Endodermal cell (in vitro differentiated cells): Measurements from ENCODE around the gene UBA52. TPM values are rescaled to one million over a fixed set of nuclear protein-coding genes. Genes with fewer than 3 reads are reported as not detected.

ENCODE experiments used
- DNase-seq: peaks from one replicate; pipeline ENCODE4 v3.0.0-alpha.2; 2017
- H3K27ac ChIP-seq: 2 replicates; pipeline ENCODE4 v1.5.1; 2013; ENCODE audit warnings: mild to moderate bottlenecking, low read depth, low read length, moderate library complexity
- H3K27me3 ChIP-seq: 2 replicates; pipeline ENCODE4 v1.6.1; 2013; ENCODE audit warnings: mild to moderate bottlenecking, low read length, moderate library complexity; ENCODE audit not compliant: insufficient read depth, control insufficient read depth, poor library complexity, severe bottlenecking
- H3K36me3 ChIP-seq: 2 replicates; pipeline ENCODE4 v1.7.0; 2013; ENCODE audit warnings: mild to moderate bottlenecking, low read length, moderate library complexity; ENCODE audit not compliant: control insufficient read depth, insufficient read depth
- H3K4me1 ChIP-seq: one replicate; pipeline ENCODE4 v1.7.0; 2013; ENCODE audit warnings: low read length; ENCODE audit not compliant: control insufficient read depth, insufficient read depth
- H3K4me3 ChIP-seq: 2 replicates; pipeline ENCODE4 v1.5.1; 2013; ENCODE audit warnings: mild to moderate bottlenecking, low read length, moderate library complexity
- H3K9ac ChIP-seq: 2 replicates; pipeline ENCODE4 v1.6.1; 2013; ENCODE audit warnings: mild to moderate bottlenecking, low read length, moderate library complexity; ENCODE audit not compliant: poor library complexity, severe bottlenecking; ENCODE audit errors: extremely low read depth
- H3K9me3 ChIP-seq: 2 replicates; pipeline ENCODE4 v1.6.1; 2013; ENCODE audit warnings: mild to moderate bottlenecking, low read length, moderate library complexity; ENCODE audit not compliant: control insufficient read depth
- H3K27ac Mint-ChIP-seq: 2 replicates; pipeline ENCODE4 v1.8.0; 2020; ENCODE audit warnings: mixed read lengths
- H3K27me3 Mint-ChIP-seq: 2 replicates; pipeline ENCODE4 v1.8.0; 2021; ENCODE audit warnings: mild to moderate bottlenecking, mixed read lengths; ENCODE audit not compliant: insufficient read depth
- H3K36me3 Mint-ChIP-seq: 2 replicates; pipeline ENCODE4 v1.8.0; 2020; ENCODE audit warnings: low read depth, mixed read lengths
- H3K4me1 Mint-ChIP-seq: 2 replicates; pipeline ENCODE4 v1.8.0; 2020; ENCODE audit warnings: mixed read lengths
- H3K4me3 Mint-ChIP-seq: 2 replicates; pipeline ENCODE4 v1.8.0; 2020; ENCODE audit warnings: mild to moderate bottlenecking, moderate library complexity, mixed read lengths
- H3K9me3 Mint-ChIP-seq: 2 replicates; pipeline ENCODE4 v1.8.0; 2020; ENCODE audit warnings: mild to moderate bottlenecking, mixed read lengths
- WGBS, 2 experiments: methylation state at CpG; one replicate each; pipeline versions ENCODE4 v1.1.5 to v1.1.7; 2013; ENCODE audit warnings: missing lambda C conversion rate in 2 of 2, mixed read lengths in 1 of 2; ENCODE audit not compliant: insufficient coverage in 1 of 2, insufficient read length in 1 of 2; 5-methylcytosine and 5-hydroxymethylcytosine counted together
- total RNA-seq, 2 donors: library from RNA; stranded (reverse); fragmentation: NEBNext Ultra II Directional in 1 of 2; extraction: Animal tissue kit (Norgen Biotek cat#: 25700) in 1 of 2; gene quantifications; 2 replicates in 1 of 2; 3 replicates in 1 of 2; pipeline ENCODE4 v1.2.1, GENCODE V29; 2021
- TF ChIP-seq, protein P1 (sequence below): fragments of 200-600 bp; sonication (generic); conservative IDR thresholded peaks from 2 replicates; pipeline ENCODE4 v1.5.0; 2021; ENCODE audit warnings: antibody characterized with exemption, mild to moderate bottlenecking

UBA52 gene
- total RNA-seq, 2 donors from 2014 or later: 1,143 to 1,222 TPM

GRCh38 chr19:18611327-18612050, 39.8 kb downstream of the UBA52 start:
- no peaks in the 10 kb centered on the region for H3K9me3 Mint-ChIP-seq
- peaks cover 94% of the 10 kb centered on the region for H3K27me3 ChIP-seq
- H3K27me3 Mint-ChIP-seq: peaks cover 92% of the 10 kb centered on the region
- H3K9ac ChIP-seq: no peak overlapping the region
- 2 to 4% methylated on average over 17 to 59 of the region's 62 CpGs for WGBS, 2 experiments
- H3K4me3 ChIP-seq: peak overlapping the region; percentile 59
- H3K27ac ChIP-seq: no peak overlapping the region
- H3K4me1 ChIP-seq: peaks cover 6% of the 10 kb centered on the region
- DNase-seq: peak; percentile 85
- no peaks in the 10 kb centered on the region for H3K36me3 ChIP-seq
- H3K4me1 Mint-ChIP-seq: peaks cover 18% of the 10 kb centered on the region
- H3K27ac Mint-ChIP-seq: no peak overlapping the region
- no peaks in the 10 kb centered on the region for H3K36me3 Mint-ChIP-seq
- peak overlapping the region; percentile 52 for H3K4me3 Mint-ChIP-seq
- TF ChIP-seq, protein P1, sequence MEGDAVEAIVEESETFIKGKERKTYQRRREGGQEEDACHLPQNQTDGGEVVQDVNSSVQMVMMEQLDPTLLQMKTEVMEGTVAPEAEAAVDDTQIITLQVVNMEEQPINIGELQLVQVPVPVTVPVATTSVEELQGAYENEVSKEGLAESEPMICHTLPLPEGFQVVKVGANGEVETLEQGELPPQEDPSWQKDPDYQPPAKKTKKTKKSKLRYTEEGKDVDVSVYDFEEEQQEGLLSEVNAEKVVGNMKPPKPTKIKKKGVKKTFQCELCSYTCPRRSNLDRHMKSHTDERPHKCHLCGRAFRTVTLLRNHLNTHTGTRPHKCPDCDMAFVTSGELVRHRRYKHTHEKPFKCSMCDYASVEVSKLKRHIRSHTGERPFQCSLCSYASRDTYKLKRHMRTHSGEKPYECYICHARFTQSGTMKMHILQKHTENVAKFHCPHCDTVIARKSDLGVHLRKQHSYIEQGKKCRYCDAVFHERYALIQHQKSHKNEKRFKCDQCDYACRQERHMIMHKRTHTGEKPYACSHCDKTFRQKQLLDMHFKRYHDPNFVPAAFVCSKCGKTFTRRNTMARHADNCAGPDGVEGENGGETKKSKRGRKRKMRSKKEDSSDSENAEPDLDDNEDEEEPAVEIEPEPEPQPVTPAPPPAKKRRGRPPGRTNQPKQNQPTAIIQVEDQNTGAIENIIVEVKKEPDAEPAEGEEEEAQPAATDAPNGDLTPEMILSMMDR: peak; percentile 25
- H3K9me3 ChIP-seq: no peaks in the 10 kb centered on the region

- Histone ChIP-seq H3K27ac (no peak overlapping the region), H3K4me1 (peaks cover 6% of the 10 kb centered on the region), H3K9me3 (no peaks in the 10 kb centered on the region), H3K36me3 (no peaks in the 10 kb centered on the region), H3K9ac (no peak overlapping the region), H3K4me3 (peak overlapping the region; percentile 58), H3K27me3 (peaks cover 89% of the 10 kb centered on the region)
- 2 to 5% methylated on average over 7 to 30 of the region's 30 CpGs for WGBS, 2 experiments
- Mint-ChIP-seq H3K27me3 (peaks cover 93% of the 10 kb centered on the region), H3K4me3 (peak overlapping the region; percentile 52), H3K36me3 (no peaks in the 10 kb centered on the region), H3K4me1 (peaks cover 18% of the 10 kb centered on the region), H3K9me3 (no peaks in the 10 kb centered on the region), H3K27ac (no peak overlapping the region)
- TF ChIP-seq, protein P1: no peak
- DNase-seq: no peak
These were observed 40.6 kb downstream of the UBA52 start for GRCh38 chr19:18612051-18612771.

GRCh38 chr19:18612772-18613588, 41.3 kb downstream of the UBA52 start, which contains the start of gene TMEM59L:
TMEM59L (plus strand) TSS chr19:18612870; CDS start chr19:18612959, 89 bp downstream.
- no peaks in the 10 kb centered on the region for H3K36me3 ChIP-seq
- H3K27me3 Mint-ChIP-seq: peaks cover 91% of the 10 kb centered on the region
- H3K9ac ChIP-seq: no peak within 1 kb of the TSS
- H3K27ac Mint-ChIP-seq: no peak within 1 kb of the TSS
- DNase-seq: peak; percentile 75
- peaks cover 81% of the 10 kb centered on the region for H3K27me3 ChIP-seq
- no peak within 1 kb of the TSS for H3K27ac ChIP-seq
- no peaks in the 10 kb centered on the region for H3K9me3 Mint-ChIP-seq
- peak within 1 kb of the TSS; percentile 58 for H3K4me3 ChIP-seq
- H3K4me1 Mint-ChIP-seq: peaks cover 17% of the 10 kb centered on the region
- WGBS, 2 experiments: 2 to 6% methylated on average over 10 to 70 of the region's 70 CpGs
- no peaks in the 10 kb centered on the region for H3K9me3 ChIP-seq
- TF ChIP-seq, protein P1: no peak
- H3K36me3 Mint-ChIP-seq: no peaks in the 10 kb centered on the region
- peak within 1 kb of the TSS; percentile 52 for H3K4me3 Mint-ChIP-seq
- peaks cover 6% of the 10 kb centered on the region for H3K4me1 ChIP-seq
